Measurements from ENCODE around the gene HIPK1.

The HIPK1 gene

GRCh38 chr1:113963281-113963906, 34.3 kb downstream of the HIPK1 start:
- no peak for DNase-seq (ENCODE audit: low spot score)

GRCh38 chr1:113965703-113966412, 36.7 kb downstream of the HIPK1 start:
- in situ Hi-C loops (cut with MboI; ENCODE audit: low sequenced_read_pairs, unreplicated experiment) = no loop called here
- TF ChIP-seq CTCF (IDR thresholded peaks at IDR 0.05; ENCODE audit: borderline replicate concordance, control extremely low read depth, extremely low read depth, insufficient read depth, missing control alignments) = no peak
- no peak for DNase-seq (ENCODE audit: low spot score)

More at GRCh38 chr1:113963281-113963906, 34.3 kb downstream of the HIPK1 start:
- TF ChIP-seq CTCF (IDR thresholded peaks at IDR 0.05; ENCODE audit: borderline replicate concordance, control extremely low read depth, extremely low read depth, insufficient read depth, missing control alignments) = no peak
- in situ Hi-C loops (cut with MboI; ENCODE audit: low sequenced_read_pairs, unreplicated experiment) = no loop called here

- DNase-seq (ENCODE audit: low spot score) = no peak
- in situ Hi-C loops (cut with MboI; ENCODE audit: low sequenced_read_pairs, unreplicated experiment) = no loop called here
These were observed 43.8 kb downstream of the HIPK1 start for GRCh38 chr1:113972954-113973353.

GRCh38 chr1:113975211-113975895, 46.2 kb downstream of the HIPK1 start:
- DNase-seq (ENCODE audit: low spot score) = no peak
- in situ Hi-C loops (cut with MboI; ENCODE audit: low sequenced_read_pairs, unreplicated experiment) = no loop called here
- no peak for TF ChIP-seq CTCF (IDR thresholded peaks at IDR 0.05; ENCODE audit: borderline replicate concordance, control extremely low read depth, extremely low read depth, insufficient read depth, missing control alignments)

More at GRCh38 chr1:113972954-113973353, 43.8 kb downstream of the HIPK1 start:
- no peak for TF ChIP-seq CTCF (IDR thresholded peaks at IDR 0.05; ENCODE audit: borderline replicate concordance, control extremely low read depth, extremely low read depth, insufficient read depth, missing control alignments)

- no peak for DNase-seq (ENCODE audit: low spot score)
- TF ChIP-seq CTCF (IDR thresholded peaks at IDR 0.05; ENCODE audit: borderline replicate concordance, control extremely low read depth, extremely low read depth, insufficient read depth, missing control alignments) = no peak
- in situ Hi-C loops (cut with MboI; ENCODE audit: low sequenced_read_pairs, unreplicated experiment) = no loop called here
These were observed 47.6 kb downstream of the HIPK1 start for GRCh38 chr1:113976609-113977278.

GRCh38 chr1:113977906-113978305, 48.8 kb downstream of the HIPK1 start:
- no peak for DNase-seq (ENCODE audit: low spot score)
- no peak for TF ChIP-seq CTCF (IDR thresholded peaks at IDR 0.05; ENCODE audit: borderline replicate concordance, control extremely low read depth, extremely low read depth, insufficient read depth, missing control alignments)
- in situ Hi-C loops (cut with MboI; ENCODE audit: low sequenced_read_pairs, unreplicated experiment) = no loop called here

Measured in GM13976 (cell line).